Measurements from ENCODE around the gene MDGA2.

MDGA2 gene

GRCh38 chr14:47365233-47365632 is 310.2 kb downstream of the MDGA2 start:
- no peak for ATAC-seq (ENCODE audit: insufficient read depth, low read depth)
- Histone ChIP-seq H3K79me2 (ENCODE audit: insufficient read depth, low read length) (no peaks in the 10 kb centered on the region), H3K36me3 (ENCODE audit: insufficient read depth, low read length) (no peaks in the 10 kb centered on the region), H3K9me3 (ENCODE audit: insufficient read depth, low read length, severe bottlenecking) (no peaks in the 10 kb centered on the region), H3K27me3 (ENCODE audit: insufficient read depth, low read length, poor library complexity) (no peaks in the 10 kb centered on the region), H4K20me1 (ENCODE audit: insufficient read depth, low read length) (no peaks in the 10 kb centered on the region), H3K9ac (ENCODE audit: low read depth, low read length) (no peak overlapping the region), H3K4me2 (ENCODE audit: insufficient read depth, low read length) (no peak overlapping the region), H3K27ac (ENCODE audit: low read length) (no peak overlapping the region), H3K4me3 (ENCODE audit: low read depth in 1 of 2, low read length in 2 of 2) (no peak overlapping the region), H2AFZ (ENCODE audit: low read depth, low read length) (no peak overlapping the region), H3K4me1 (ENCODE audit: insufficient read depth, low read length) (no peaks in the 10 kb centered on the region)
- DNase-seq: no peak
- no peak for TF ChIP-seq EZH2 (IDR thresholded peaks at IDR 0.05; ENCODE audit: borderline replicate concordance, low read depth, low read length, severe bottlenecking)
- TF ChIP-seq CTCF (IDR thresholded peaks at IDR 0.05; ENCODE audit: borderline replicate concordance, extremely low read depth, low read length, poor library complexity, severe bottlenecking): no peak

- Histone ChIP-seq H3K4me3 (ENCODE audit: low read depth in 1 of 2, low read length in 2 of 2) (no peak overlapping the region), H3K27me3 (ENCODE audit: insufficient read depth, low read length, poor library complexity) (no peaks in the 10 kb centered on the region), H3K36me3 (ENCODE audit: insufficient read depth, low read length) (no peaks in the 10 kb centered on the region), H2AFZ (ENCODE audit: low read depth, low read length) (no peak overlapping the region), H4K20me1 (ENCODE audit: insufficient read depth, low read length) (no peaks in the 10 kb centered on the region), H3K27ac (ENCODE audit: low read length) (no peak overlapping the region), H3K9me3 (ENCODE audit: insufficient read depth, low read length, severe bottlenecking) (no peaks in the 10 kb centered on the region), H3K4me1 (ENCODE audit: insufficient read depth, low read length) (no peaks in the 10 kb centered on the region), H3K4me2 (ENCODE audit: insufficient read depth, low read length) (no peak overlapping the region), H3K9ac (ENCODE audit: low read depth, low read length) (no peak overlapping the region), H3K79me2 (ENCODE audit: insufficient read depth, low read length) (no peaks in the 10 kb centered on the region)
- no peak for ATAC-seq (ENCODE audit: insufficient read depth, low read depth)
- no peak for DNase-seq
- TF ChIP-seq EZH2 (IDR thresholded peaks at IDR 0.05; ENCODE audit: borderline replicate concordance, low read depth, low read length, severe bottlenecking): no peak
- no peak for TF ChIP-seq CTCF (IDR thresholded peaks at IDR 0.05; ENCODE audit: borderline replicate concordance, extremely low read depth, low read length, poor library complexity, severe bottlenecking)
Observed at GRCh38 chr14:47353186-47353585, 322.2 kb downstream of the MDGA2 start.

- TF ChIP-seq EZH2 (IDR thresholded peaks at IDR 0.05; ENCODE audit: borderline replicate concordance, low read depth, low read length, severe bottlenecking) (no peak), CTCF (IDR thresholded peaks at IDR 0.05; ENCODE audit: borderline replicate concordance, extremely low read depth, low read length, poor library complexity, severe bottlenecking) (no peak)
- Histone ChIP-seq H3K4me1 (ENCODE audit: insufficient read depth, low read length) (no peaks in the 10 kb centered on the region), H3K4me2 (ENCODE audit: insufficient read depth, low read length) (no peak overlapping the region), H3K79me2 (ENCODE audit: insufficient read depth, low read length) (no peaks in the 10 kb centered on the region), H3K27me3 (ENCODE audit: insufficient read depth, low read length, poor library complexity) (no peaks in the 10 kb centered on the region), H3K27ac (ENCODE audit: low read length) (no peak overlapping the region), H3K9me3 (ENCODE audit: insufficient read depth, low read length, severe bottlenecking) (no peaks in the 10 kb centered on the region), H3K36me3 (ENCODE audit: insufficient read depth, low read length) (no peaks in the 10 kb centered on the region), H4K20me1 (ENCODE audit: insufficient read depth, low read length) (no peaks in the 10 kb centered on the region), H2AFZ (ENCODE audit: low read depth, low read length) (no peak overlapping the region), H3K4me3 (ENCODE audit: low read depth in 1 of 2, low read length in 2 of 2) (no peak overlapping the region), H3K9ac (ENCODE audit: low read depth, low read length) (no peak overlapping the region)
- ATAC-seq (ENCODE audit: insufficient read depth, low read depth): no peak
- no peak for DNase-seq
Observed at GRCh38 chr14:47346849-47347248, 328.6 kb downstream of the MDGA2 start.

GRCh38 chr14:47345016-47345415 is 330.4 kb downstream of the MDGA2 start:
- H2AFZ ChIP-seq (ENCODE audit: low read depth, low read length): no peak overlapping the region
- no peak overlapping the region for H3K4me2 ChIP-seq (ENCODE audit: insufficient read depth, low read length)
- TF ChIP-seq EZH2 (IDR thresholded peaks at IDR 0.05; ENCODE audit: borderline replicate concordance, low read depth, low read length, severe bottlenecking): no peak
- no peak for TF ChIP-seq CTCF (IDR thresholded peaks at IDR 0.05; ENCODE audit: borderline replicate concordance, extremely low read depth, low read length, poor library complexity, severe bottlenecking)
- H3K27ac ChIP-seq (ENCODE audit: low read length): no peak overlapping the region
- no peaks in the 10 kb centered on the region for H3K9me3 ChIP-seq (ENCODE audit: insufficient read depth, low read length, severe bottlenecking)
- H3K79me2 ChIP-seq (ENCODE audit: insufficient read depth, low read length): no peaks in the 10 kb centered on the region
- DNase-seq (no peak), ATAC-seq (ENCODE audit: insufficient read depth, low read depth) (no peak)
- no peaks in the 10 kb centered on the region for H3K4me1 ChIP-seq (ENCODE audit: insufficient read depth, low read length)
- no peaks in the 10 kb centered on the region for H3K36me3 ChIP-seq (ENCODE audit: insufficient read depth, low read length)
- H3K9ac ChIP-seq (ENCODE audit: low read depth, low read length): no peak overlapping the region
- H3K27me3 ChIP-seq (ENCODE audit: insufficient read depth, low read length, poor library complexity): no peaks in the 10 kb centered on the region
- H4K20me1 ChIP-seq (ENCODE audit: insufficient read depth, low read length): no peaks in the 10 kb centered on the region
- H3K4me3 ChIP-seq (ENCODE audit: low read depth in 1 of 2, low read length in 2 of 2): no peak overlapping the region
